ENCODE measurements around the gene CER1.
"Not testable (repeated sequence)": the region's sequence is repeated elsewhere in the genome, so short reads cannot be mapped to it uniquely, and the experiment has no call there.

The CER1 gene

DNA sequence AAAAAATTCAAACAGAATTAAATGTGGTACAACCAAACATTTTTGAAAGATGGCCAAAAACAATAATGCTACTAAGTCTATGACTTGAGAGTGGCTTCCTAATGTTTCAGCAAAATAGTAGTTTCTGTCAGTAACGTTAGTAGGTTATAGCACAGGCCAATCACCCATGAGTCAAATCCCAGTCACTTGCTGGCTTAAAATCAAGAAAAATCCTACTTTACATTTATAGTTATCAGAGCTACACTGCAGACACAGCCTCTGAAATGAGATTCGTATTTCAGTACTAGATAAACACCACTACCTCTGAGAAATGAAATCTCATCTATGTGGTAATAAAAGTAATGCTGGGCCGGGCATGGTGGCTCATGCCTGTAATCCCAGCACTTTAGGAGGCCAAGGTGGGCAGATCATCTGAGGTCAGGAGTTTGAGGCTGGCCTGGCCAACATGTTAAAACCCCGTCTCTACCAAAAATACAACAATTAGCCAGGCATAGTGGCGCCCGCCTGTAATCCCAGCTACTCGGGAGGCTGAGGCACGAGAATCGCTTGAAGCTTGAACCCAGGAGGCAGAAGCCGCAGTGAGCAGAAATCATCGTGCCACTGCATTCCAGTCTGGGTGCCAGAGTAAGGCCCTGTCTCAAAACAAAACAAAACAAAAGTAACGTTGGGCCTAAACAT is 35.4 kb downstream of the CER1 start:
- peak; percentile 42 for DNase-seq (ENCODE audit: low read depth)
- no peaks in the 10 kb centered on the region for H3K9me3 ChIP-seq (ENCODE audit: control insufficient read depth, low read length)
- H3K4me3 ChIP-seq (ENCODE audit: low read length), result no peak overlapping the region
- H3K27me3 ChIP-seq (replicated peaks; ENCODE audit: control insufficient read depth, insufficient read depth, low read length), result no peaks in the 10 kb centered on the region
- H3K9ac ChIP-seq (ENCODE audit: low read length), result peak overlapping the region; percentile 34
- H3K4me1 ChIP-seq (ENCODE audit: control insufficient read depth, insufficient read depth, low read length), result peaks cover 30% of the 10 kb centered on the region
- peaks cover 12% of the 10 kb centered on the region for H3K36me3 ChIP-seq (ENCODE audit: control insufficient read depth, insufficient read depth, low read length, severe bottlenecking)

DNA sequence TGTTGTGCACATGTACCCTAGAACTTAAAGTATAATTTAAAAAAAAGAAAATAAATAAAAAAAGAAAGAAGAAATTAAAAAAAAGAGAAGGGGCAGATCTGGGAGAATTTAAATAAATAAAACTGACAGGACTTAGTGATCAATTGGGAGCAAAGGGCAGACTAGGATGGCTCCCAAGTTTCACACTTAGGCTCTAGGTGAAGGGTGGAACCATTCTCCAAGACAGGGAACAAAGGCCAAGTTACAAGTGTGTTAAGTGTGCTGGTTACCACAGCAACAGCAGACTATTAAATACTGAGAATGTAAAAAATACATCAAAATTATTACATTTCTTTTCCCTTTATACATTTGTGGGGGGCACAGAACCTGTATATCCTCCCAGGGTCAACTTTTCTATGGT is 36.4 kb downstream of the CER1 start:
- no peaks in the 10 kb centered on the region for H3K9me3 ChIP-seq (ENCODE audit: control insufficient read depth, low read length)
- H3K4me1 ChIP-seq (ENCODE audit: control insufficient read depth, insufficient read depth, low read length), result peaks cover 21% of the 10 kb centered on the region
- no peaks in the 10 kb centered on the region for H3K27me3 ChIP-seq (replicated peaks; ENCODE audit: control insufficient read depth, insufficient read depth, low read length)
- no peak for DNase-seq (ENCODE audit: low read depth)
- H3K4me3 ChIP-seq (ENCODE audit: low read length), result no peak overlapping the region
- H3K36me3 ChIP-seq (ENCODE audit: control insufficient read depth, insufficient read depth, low read length, severe bottlenecking), result peaks cover 15% of the 10 kb centered on the region
- no peak overlapping the region for H3K9ac ChIP-seq (ENCODE audit: low read length)

DNA sequence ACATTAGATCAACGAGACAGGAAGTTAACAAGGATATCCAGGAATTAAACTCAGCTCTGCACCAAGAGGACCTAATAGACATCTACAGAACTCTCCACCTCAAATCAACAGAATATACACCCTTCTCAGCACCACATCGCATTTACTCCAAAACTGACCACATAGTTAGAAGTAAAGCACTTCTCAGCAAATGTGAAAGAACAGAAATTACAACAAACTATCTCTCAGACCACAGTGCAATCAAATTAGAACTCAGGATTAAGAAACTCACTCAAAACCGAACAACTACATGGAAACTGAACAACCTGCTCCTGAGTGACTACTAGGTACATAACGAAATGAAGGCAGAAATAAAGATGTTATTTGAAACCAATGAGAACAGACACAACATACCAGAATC is 39.9 kb downstream of the CER1 start:
- DNase-seq (ENCODE audit: low read depth); H3K36me3 ChIP-seq (ENCODE audit: control insufficient read depth, insufficient read depth, low read length, severe bottlenecking); H3K4me3 ChIP-seq (ENCODE audit: low read length); H3K9me3 ChIP-seq (ENCODE audit: control insufficient read depth, low read length); H3K27me3 ChIP-seq (replicated peaks; ENCODE audit: control insufficient read depth, insufficient read depth, low read length); H3K9ac ChIP-seq (ENCODE audit: low read length): not testable (repeated sequence)
- peaks cover 14% of the 10 kb centered on the region for H3K4me1 ChIP-seq (ENCODE audit: control insufficient read depth, insufficient read depth, low read length)

DNA sequence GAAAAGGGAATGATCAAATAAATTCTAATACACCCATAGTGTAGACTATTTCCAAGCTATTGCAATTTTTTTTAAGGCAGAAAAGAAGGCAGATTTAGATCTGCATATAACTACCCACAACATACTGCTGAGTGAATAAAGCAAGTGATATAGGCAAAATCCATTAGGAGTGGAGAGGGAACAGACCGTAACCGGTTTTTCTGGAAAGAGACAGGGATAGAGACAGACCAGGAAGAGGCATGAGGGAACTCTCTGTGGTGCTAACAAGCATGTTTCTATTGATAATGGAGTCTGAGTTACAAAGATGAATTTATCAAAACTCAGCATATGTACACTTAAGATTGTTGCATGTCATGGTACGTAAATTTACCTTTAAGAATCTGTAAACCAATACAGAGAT is 43.8 kb downstream of the CER1 start:
- Histone ChIP-seq H3K4me1 (ENCODE audit: control insufficient read depth, insufficient read depth, low read length) (no peaks in the 10 kb centered on the region), H3K36me3 (ENCODE audit: control insufficient read depth, insufficient read depth, low read length, severe bottlenecking) (peaks cover 7% of the 10 kb centered on the region), H3K27me3 (replicated peaks; ENCODE audit: control insufficient read depth, insufficient read depth, low read length) (no peaks in the 10 kb centered on the region), H3K4me3 (ENCODE audit: low read length) (no peak overlapping the region), H3K9ac (ENCODE audit: low read length) (no peak overlapping the region), H3K9me3 (ENCODE audit: control insufficient read depth, low read length) (no peaks in the 10 kb centered on the region)
- no peak for DNase-seq (ENCODE audit: low read depth)

DNA sequence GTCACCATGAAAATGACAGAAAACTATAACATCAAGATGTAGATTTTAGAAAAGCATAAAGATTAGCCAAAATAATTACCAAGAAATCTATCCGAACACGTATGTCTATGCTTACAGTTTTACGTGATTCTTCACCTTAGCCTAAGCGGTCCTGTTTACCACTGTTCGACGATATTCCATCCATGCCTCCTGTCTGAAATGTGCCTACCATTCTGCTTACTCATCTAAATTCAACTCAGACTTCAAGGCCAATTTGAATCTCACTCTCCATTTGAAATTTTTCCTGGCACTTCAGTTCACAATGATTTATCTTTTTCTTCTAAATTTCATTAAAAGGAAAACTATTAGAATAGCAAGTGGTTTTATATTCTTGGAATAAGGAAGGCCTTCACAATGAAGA is 44.7 kb downstream of the CER1 start:
- no peak for DNase-seq (ENCODE audit: low read depth)
- H3K9me3 ChIP-seq (ENCODE audit: control insufficient read depth, low read length), result no peaks in the 10 kb centered on the region
- H3K4me3 ChIP-seq (ENCODE audit: low read length), result no peak overlapping the region
- no peaks in the 10 kb centered on the region for H3K4me1 ChIP-seq (ENCODE audit: control insufficient read depth, insufficient read depth, low read length)
- no peaks in the 10 kb centered on the region for H3K27me3 ChIP-seq (replicated peaks; ENCODE audit: control insufficient read depth, insufficient read depth, low read length)
- no peak overlapping the region for H3K9ac ChIP-seq (ENCODE audit: low read length)
- H3K36me3 ChIP-seq (ENCODE audit: control insufficient read depth, insufficient read depth, low read length, severe bottlenecking), result peaks cover 7% of the 10 kb centered on the region

DNA sequence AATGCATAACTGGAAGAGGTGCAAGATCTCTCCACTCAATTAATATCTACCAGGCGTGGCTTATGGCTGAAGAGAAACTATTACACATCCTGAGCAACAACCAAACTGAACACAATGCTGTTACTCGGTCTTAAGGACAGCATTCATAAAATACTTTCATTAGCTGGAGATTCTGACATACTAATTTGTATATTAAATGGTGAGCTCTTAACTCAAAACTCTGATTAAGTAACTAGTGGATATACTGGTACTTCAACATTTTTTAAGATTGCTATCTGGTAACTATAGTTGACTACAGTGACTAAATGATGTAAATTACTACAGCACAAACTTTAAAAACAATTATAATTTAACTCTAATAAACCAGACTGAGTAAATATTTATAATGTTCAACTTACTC is 45.1 kb downstream of the CER1 start:
- DNase-seq (ENCODE audit: low read depth), result no peak
- Histone ChIP-seq H3K4me3 (ENCODE audit: low read length) (no peak overlapping the region), H3K36me3 (ENCODE audit: control insufficient read depth, insufficient read depth, low read length, severe bottlenecking) (peaks cover 8% of the 10 kb centered on the region), H3K27me3 (replicated peaks; ENCODE audit: control insufficient read depth, insufficient read depth, low read length) (no peaks in the 10 kb centered on the region), H3K4me1 (ENCODE audit: control insufficient read depth, insufficient read depth, low read length) (no peaks in the 10 kb centered on the region), H3K9ac (ENCODE audit: low read length) (no peak overlapping the region), H3K9me3 (ENCODE audit: control insufficient read depth, low read length) (no peaks in the 10 kb centered on the region)

DNA sequence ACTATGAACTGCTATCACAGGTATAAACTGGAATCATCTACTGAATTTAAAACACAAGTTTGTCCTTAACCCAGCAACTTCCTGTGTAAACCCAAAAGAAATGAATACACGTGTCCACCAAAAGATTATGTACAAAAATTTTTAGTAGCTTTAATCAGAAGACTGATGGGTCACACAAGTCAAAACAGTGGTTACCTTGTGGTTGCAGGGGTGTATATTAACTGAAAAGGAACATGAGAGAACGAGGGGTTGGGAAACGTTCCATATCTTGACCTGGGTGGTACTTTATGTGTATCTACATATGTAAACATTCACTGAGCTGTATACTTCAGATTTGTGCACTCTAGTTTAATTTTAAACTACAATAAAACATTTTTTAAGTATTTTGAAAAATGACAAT is 47.9 kb downstream of the CER1 start:
- H3K9ac ChIP-seq (ENCODE audit: low read length), result no peak overlapping the region
- H3K27me3 ChIP-seq (replicated peaks; ENCODE audit: control insufficient read depth, insufficient read depth, low read length), result no peaks in the 10 kb centered on the region
- no peak for DNase-seq (ENCODE audit: low read depth)
- no peaks in the 10 kb centered on the region for H3K9me3 ChIP-seq (ENCODE audit: control insufficient read depth, low read length)
- H3K36me3 ChIP-seq (ENCODE audit: control insufficient read depth, insufficient read depth, low read length, severe bottlenecking), result peaks cover 9% of the 10 kb centered on the region
- H3K4me1 ChIP-seq (ENCODE audit: control insufficient read depth, insufficient read depth, low read length), result no peaks in the 10 kb centered on the region
- H3K4me3 ChIP-seq (ENCODE audit: low read length), result no peak overlapping the region

DNA sequence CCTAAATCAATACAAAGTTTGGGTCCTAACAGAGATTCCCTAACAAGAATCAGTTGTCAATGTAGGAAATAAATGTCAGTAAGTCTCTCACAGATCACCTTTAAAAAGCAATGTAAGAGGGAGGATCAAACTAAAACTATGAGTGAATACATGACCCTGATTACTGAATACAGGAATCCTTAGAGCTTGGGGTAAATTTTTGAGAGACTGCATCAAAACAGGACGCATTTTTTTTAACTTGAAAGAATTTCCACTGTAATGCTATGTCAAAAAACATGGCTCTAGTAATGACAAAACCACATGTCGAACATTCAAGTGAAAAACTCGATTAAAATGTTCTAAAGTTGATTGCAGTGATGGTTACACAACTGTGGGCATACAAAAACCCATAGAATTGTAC is 51.2 kb downstream of the CER1 start:
- Histone ChIP-seq H3K4me1 (ENCODE audit: control insufficient read depth, insufficient read depth, low read length) (no peaks in the 10 kb centered on the region), H3K36me3 (ENCODE audit: control insufficient read depth, insufficient read depth, low read length, severe bottlenecking) (peaks cover 6% of the 10 kb centered on the region), H3K9me3 (ENCODE audit: control insufficient read depth, low read length) (no peaks in the 10 kb centered on the region), H3K4me3 (ENCODE audit: low read length) (no peak overlapping the region), H3K9ac (ENCODE audit: low read length) (no peak overlapping the region), H3K27me3 (replicated peaks; ENCODE audit: control insufficient read depth, insufficient read depth, low read length) (no peaks in the 10 kb centered on the region)
- no peak for DNase-seq (ENCODE audit: low read depth)

DNA sequence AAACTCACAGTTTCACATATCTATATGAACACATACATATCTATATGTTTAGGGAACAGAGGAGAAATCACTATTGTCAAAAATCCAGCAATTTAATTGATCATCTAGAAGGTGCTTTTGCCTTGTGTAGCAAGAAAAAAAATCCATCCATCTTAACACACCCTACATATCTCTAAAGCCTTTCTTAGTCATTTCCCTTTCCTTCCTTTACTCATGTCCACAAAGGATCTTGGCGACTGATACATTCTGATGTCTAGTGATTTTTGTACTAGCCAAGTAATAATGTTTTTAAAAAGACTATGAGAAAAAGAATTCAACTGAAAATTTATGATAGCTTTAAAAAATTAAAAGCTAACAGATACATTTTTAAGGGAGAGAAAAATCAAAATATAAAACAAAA is 51.8 kb downstream of the CER1 start:
- no peaks in the 10 kb centered on the region for H3K9me3 ChIP-seq (ENCODE audit: control insufficient read depth, low read length)
- H3K27me3 ChIP-seq (replicated peaks; ENCODE audit: control insufficient read depth, insufficient read depth, low read length), result no peaks in the 10 kb centered on the region
- DNase-seq (ENCODE audit: low read depth), result no peak
- H3K4me3 ChIP-seq (ENCODE audit: low read length), result no peak overlapping the region
- peaks cover 6% of the 10 kb centered on the region for H3K36me3 ChIP-seq (ENCODE audit: control insufficient read depth, insufficient read depth, low read length, severe bottlenecking)
- H3K9ac ChIP-seq (ENCODE audit: low read length), result no peak overlapping the region
- no peaks in the 10 kb centered on the region for H3K4me1 ChIP-seq (ENCODE audit: control insufficient read depth, insufficient read depth, low read length)
